A172 (cell line): ENCODE measurements around the gene UBE3A. TPM values are rescaled to one million over a fixed set of nuclear protein-coding genes. Genes with fewer than 3 reads are reported as not detected.
A peak's percentile ranks its signal among the peaks of the same experiment; 100 is the strongest.

Experiments
- DNase-seq: peaks from one replicate; pipeline ENCODE4 v3.0.0-alpha.2; 2015; ENCODE audit warnings: low spot score
- total RNA-seq: library from RNA; depleted of rRNA; stranded (reverse); fragments of >200 nt; shearing (Covaris generic); gene quantifications from 2 replicates; pipeline ENCODE4 v1.2.3, GENCODE V29; 2014

Gene UBE3A
- total RNA-seq, 1 experiment from 2014 or later = 54.4 TPM

DNA sequence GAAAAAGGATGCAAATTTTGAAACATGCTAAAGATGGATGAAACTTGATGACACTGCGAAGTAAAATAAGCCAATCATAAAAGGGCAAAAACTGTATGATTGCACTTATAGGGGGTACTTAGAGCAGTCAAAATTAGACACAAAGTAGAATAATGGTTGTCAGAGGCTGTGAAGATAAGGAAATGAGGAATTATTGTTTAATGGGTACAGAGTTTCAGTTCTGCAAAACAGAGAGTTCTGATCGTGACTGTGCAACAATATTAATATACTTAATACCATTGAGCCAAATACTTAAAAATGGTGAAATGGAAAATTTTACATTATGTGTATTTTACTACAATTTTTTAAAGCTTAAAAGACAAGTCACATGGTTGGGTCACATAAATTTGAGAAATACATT is 35.1 kb downstream of the UBE3A start:
- no peak for DNase-seq

DNA sequence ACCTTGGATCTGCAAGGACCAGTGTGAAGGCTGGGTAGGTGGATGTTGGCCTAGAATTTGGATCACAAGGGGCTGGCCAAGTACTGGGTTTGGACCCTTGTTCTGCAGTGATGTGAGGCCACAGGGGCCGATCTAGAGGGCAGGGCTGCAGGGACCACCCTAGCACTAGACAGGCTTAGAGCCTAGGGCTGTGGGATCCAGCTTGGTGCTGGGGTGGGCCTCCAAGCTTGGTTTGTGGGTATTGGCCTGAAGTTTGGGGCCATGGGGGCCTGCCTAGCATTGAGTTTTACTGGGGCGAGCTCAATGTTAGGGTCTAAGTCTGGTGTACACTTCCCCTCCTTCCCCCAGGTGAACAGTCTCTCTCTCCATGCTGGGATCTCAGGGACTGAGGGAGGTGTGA is 36.5 kb downstream of the UBE3A start:
- DNase-seq = no peak

DNA sequence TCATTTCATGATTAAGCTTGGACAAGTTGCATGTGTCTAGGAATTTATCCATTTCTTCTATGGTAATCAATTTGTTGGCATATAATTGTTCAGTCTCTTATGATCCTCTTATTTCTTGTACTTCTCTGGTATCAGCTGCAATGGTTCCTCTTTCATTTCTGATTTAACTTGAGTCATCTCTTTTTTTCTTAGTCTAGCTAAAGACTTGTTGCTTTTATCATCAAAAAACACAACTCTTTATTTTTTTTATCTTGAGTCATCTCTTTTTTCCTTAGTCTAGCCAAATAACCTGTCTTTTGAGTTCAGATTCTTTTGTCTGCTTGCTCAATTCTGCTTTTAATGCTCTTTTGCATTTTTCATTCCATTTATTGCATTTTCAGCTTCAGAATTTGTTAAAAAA is 37.3 kb downstream of the UBE3A start:
- no peak for DNase-seq

DNA sequence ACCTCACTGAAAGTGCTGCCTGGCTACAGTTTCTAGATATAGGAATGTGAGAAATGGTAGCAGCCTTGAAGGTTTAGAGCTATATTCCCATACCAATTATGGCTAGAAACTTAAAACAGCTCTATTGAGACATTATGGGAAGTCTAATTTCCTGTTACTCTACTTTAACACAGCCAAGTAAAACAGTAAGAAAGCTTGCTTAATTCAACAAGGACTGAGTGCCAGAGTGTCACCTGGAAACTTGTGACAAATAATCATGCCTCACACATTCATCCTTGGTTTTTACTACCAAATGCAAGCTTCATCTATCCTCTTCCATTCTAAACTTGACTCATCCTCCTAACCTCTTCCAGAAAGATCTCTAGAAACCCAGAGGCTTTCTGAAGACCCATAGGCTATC is 41.7 kb downstream of the UBE3A start:
- DNase-seq = no peak

DNA sequence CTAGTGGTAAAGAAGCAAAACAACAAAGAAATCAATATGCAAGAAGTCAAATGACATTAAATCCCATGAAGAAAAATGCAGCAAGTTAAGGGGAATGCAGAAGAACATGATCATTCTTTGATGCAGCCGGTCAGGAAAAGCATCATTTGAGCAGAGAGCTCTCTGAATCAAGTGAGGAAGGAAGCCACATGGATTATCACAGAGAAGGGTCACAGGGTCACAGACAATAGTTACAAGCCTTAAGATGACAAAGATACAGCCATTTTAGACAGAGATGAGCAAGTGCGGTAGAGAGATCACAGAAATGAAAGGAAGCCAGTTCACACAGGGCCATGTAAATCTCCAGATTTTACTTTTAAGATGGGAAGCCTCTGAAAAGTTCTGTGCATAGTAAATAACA is 43.9 kb downstream of the UBE3A start:
- DNase-seq = no peak

DNA sequence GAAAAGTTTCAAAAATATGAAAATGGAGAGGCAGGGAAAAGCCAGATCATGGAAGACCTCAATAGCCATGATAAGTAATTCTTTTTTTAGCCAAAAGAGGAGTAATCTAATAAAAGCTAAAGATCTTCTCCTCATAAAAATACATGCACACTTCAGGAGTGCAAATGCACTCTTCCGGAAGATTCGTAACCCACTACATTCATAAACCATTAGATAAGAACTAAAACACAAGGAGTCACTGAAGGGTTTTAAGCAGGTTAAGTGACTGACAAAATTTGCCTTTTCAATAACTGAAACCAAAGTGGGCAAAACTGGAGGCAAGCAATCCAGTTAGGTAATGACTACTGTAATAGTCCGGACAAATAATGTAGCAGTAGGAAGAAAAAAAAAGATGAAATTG is 46.0 kb downstream of the UBE3A start:
- DNase-seq = no peak

DNA sequence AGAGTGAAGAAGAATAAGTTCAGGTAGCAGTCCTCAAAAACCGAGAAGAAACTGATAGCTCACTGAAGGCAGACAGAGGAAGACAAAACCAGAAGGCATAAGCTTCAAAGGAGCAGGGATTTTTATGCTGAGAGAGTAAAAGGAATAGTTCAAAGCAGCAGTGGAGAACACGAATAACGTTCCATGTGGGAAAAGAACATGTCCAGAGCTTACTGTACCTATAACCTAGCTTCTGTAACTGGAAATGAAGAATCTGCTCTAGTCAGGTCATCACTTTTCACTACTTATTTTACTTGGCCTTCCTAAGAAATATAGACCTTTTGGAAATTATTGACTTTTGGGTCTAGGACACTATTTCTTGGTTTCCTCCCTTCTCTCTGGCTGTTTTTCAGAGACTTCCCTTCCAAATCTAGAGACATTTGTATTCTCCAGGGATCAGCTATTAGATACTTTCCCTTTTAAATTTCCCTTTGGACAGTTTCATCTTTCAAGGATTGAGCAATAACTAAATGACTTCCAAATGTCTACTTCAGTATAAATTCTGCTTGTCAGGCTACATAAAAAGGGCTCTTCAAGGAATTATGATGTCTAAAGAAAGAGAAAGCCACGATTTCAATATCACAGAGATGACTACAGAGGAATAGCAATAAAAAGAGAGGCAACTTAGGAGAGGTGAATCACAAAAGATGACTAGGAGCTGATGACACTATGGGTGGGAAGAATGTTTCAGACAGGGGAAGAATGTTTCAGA is 46.7 kb downstream of the UBE3A start:
- DNase-seq = peak; percentile 20

DNA sequence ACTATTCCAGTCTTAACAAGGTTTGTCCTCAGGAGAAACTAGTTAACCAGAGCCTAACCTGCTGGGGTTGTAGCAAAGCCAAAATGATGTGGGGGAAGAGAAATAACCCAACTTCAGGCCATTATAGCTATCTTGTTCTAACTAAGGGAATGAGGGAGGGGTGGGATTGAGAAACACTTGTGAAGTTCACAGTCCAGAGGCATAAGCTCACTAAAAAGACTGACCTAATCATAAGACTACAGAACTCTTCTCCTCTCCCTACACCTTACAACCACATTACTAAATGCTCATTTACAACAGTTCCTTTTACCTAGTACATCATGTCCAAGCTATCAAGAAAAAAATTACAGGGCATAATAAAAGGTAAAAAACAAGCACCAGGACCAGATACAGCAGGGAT is 52.8 kb downstream of the UBE3A start:
- DNase-seq = no peak

DNA sequence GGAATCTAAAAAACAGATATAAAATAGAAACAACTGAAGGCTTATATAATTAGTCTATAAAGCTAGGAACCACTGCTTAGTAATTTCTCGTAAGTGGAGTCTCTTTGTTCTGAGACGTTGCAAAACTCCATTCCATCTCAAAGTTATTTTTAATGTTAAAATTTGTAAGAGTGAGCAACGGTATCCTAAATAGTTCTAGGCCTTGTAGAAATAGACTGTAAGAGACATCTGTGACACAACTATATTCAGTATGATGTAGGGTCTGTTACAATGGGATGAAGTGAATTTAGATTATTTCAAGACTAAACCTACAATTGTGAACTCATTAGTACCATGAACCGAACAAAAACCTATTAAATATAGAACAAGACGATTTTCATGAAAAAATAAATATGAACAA is 57.2 kb downstream of the UBE3A start:
- DNase-seq = no peak

DNA sequence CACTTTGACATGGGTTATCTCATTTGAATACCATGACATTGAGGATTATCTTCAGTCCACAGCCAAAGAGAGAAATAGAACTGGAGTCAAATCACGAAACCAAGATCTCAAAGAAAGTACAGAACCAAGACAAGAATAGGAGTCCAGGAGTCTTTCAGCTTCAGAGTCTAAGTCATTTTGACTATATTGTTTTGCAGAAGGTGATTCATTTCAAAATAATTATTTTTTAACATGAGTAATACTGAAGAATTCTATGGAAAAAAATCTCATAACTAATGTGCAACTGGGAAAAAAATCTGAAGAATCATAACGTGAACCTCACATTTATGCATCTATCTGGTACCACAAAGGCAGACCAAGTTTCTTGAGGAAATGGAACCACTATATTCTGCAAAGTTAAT is 60.3 kb downstream of the UBE3A start:
- DNase-seq = no peak

DNA sequence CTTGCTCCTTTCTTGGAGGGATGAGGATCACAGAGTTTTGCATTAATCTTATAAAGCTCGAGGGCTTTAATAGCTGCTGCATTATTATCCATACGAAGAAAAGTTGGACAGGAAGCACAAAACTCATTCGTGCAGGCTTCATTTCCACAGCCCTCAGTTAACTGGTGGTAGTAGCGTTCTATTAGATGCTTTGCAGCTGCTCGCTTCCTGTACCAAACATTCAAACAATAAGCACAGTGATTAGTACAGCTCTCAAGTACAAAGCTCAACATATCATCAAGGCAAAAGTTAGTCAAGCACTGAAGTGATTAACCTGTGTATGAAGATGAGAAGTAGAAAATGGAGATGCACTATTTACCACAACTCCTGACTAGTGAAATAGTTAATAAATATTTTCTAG is 63.3 kb downstream of the UBE3A start:
- no peak for DNase-seq

DNA sequence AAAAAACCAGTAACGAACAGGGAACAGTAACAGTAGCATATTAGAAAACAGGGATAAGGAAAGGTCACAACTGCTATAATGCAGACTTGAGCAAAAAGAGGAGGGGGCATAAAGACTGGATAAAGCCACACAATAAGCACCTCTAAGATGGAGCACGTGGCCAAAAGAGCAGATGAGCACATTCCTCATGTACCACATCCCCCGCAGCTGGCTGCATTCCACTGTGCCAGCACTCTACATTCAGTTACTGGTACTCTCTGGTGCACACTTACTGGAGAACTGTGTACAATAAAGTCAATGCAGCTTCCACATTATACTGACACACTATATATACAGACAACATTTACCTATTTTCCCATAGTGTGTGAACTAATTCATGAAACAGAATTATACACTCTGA is 64.7 kb downstream of the UBE3A start:
- no peak for DNase-seq

DNA sequence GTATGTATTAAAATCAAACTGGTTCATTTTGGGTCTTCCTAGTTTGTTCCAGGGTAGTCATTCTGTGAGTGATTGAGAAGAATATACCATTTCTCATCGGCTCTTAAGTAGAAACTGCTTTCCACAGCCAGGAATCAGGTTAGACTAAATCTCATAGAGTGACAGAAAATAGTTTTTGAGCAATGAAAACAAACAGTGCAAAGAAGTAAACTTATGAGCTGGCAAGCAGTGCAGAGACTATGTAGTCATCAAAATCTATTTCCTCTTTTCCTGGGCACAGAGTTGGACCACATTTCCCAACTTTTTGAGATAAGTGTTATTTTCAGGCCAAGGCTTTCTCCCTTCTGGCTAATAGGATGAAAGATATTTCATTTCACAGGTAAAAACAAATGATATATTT is 66.5 kb downstream of the UBE3A start:
- no peak for DNase-seq

DNA sequence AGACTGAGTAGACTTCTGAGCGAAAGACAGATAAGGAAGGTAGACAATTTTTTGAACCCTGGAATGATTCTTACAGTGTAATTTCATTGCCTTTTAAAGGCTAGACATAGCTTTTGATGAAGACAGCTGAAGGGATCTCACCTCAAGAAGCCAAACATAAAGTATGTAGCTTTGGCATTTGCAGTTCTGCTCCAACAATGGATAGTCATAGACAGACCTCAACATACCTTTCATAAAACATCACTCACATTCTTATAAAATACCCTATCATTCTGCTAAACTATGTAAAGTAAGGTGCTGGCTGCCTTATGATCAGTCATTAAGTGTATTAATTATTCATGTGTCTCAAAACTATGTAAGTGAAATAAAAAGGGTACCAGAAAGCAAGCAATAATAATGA is 70.0 kb downstream of the UBE3A start:
- no peak for DNase-seq

DNA sequence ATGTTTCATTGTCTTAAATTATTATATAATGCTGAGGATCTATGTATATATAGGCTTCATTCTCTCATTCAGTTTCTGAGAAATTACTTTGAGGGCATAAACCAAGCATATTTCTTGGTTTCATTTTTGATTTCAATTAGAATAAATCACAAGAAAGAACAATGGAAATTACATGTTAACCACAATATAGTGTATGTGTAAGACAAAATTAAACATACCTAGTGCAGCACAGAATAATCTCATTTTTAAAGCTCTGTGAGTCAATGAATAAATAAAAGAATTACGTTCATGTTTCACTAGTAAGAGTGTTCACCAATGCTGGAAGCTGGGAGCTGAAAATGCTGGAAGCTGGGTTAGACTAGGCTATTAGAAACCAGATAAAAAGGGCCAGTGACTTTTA is 72.8 kb downstream of the UBE3A start:
- no peak for DNase-seq

DNA sequence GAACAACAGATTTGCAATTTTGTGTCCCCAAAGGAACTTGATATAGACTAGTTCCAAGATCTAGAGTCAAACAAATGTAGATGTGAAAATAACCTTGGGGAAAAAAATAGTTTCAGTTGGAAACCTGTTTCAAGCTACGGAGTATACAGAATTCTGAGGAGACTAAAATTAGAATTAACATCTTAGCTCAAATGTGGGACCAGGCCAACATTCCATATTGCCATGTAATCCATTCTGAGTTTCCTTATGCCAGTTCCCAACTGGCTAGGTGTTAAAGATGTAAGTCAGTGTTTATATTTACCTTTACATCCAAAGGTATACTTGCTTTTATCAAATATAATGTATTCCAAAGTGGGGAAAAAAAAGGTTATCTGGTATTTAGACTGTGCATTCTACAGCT is 76.3 kb downstream of the UBE3A start:
- no peak for DNase-seq

DNA sequence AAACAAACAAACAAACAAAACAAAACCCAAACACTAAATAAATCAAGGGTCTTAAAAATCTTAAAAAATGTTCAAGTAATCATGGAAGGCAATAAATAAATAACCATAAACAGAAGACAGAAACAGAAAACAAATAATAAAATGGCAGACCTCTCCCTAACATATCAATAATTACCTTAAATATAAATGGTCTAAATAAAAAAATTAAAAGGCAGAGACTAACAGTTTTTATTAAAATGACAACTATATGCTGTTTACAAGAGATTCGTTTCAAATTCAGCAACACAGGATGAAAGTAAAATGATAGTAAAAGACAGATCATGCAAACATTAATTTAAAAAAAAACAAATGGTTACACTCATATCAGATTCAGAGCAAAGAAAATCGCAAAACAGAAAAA is 91.1 kb downstream of the UBE3A start:
- no peak for DNase-seq

DNA sequence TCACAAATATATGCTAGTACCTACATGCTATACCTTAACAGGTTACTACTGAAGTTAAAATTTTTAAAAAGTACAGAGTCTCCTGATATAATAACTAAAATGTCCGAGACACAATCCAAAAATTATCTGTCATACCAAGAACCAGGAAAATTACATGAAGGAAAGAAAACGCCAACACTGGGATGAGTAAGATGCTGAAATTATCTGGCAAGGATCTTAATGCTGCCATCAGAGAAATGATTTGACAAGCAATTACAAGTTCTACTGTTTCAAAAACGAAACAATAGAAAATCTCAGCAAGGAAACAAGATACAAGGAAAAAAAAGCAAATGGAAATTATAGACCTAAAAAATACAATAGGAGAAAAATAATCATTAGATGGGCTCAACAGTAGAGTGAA is 92.5 kb downstream of the UBE3A start:
- DNase-seq = no peak

DNA sequence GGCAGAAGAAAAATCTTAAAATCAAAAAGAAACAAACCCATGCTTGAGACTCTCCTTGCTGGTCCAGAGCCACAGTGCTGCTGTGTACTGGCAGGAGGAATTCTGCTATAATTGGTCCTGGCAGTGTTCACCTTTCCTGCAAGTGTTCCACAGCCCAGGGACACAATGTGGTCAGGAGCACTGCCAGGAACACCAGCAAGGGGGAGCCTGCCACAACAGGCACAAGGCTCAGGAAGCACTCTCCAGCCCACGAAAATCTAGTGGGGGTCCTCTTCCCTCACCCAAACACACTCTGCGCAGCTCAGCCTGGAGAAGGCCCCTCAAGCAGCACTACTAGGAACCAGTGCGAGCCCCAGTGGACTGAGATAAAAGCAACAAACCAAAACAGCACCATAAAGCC is 92.9 kb downstream of the UBE3A start:
- no peak for DNase-seq

DNA sequence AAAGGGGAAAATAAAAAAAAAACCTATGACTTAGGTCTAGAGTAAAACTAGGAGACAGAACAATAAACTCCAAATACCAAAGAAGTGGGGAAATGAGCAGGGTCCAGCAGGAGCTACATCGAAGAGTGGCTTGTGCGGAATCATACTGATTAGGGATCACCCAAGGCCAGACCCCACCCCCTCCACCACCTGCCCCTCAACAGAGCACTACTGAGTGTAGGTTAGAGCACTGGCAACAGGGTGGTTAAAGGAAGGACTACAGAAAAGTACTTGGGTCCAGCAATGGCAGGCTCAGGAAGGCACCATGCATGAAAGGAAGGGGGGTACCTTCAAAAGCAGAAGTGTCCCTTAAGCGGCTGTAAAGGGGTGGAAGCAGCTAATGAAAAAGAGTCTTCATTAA is 96.2 kb downstream of the UBE3A start:
- DNase-seq = no peak

DNA sequence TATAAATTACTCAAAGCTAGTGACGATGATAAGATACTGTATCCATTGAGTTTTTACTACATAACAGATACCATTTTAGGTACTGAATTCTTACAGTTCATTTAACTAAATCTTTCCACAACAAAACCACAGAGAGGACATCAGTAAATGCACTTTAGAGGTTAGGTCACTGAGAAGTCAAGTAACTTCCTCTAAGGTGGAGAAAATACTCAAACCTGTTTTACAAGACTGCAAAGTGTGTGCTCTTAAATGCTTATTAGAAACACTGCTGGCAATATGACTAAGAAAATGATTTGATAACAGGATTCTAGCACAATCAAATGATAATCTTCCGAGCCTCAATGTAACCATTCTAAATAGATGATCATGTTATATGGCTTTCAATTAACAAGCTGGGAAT is 99.4 kb downstream of the UBE3A start:
- DNase-seq = no peak

DNA sequence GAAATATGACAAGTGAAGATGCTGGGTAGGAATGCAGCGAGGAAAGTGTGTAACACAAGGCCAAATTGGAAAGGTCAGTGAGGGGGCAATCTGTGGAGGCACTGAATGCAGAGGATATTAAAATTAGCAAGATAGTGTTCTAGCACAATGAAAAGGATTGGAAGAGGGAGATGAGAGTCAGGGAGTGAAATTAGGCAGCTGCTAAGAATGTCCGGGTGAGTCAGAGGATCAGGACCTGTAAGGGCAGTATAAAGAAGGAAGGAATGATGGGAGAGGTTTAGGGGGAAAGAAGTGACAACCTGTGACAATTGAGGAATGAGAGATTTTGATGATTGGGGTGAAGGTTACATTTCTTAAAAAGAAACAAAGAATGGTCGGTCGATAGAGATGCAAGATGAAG is 103.5 kb downstream of the UBE3A start:
- no peak for DNase-seq

DNA sequence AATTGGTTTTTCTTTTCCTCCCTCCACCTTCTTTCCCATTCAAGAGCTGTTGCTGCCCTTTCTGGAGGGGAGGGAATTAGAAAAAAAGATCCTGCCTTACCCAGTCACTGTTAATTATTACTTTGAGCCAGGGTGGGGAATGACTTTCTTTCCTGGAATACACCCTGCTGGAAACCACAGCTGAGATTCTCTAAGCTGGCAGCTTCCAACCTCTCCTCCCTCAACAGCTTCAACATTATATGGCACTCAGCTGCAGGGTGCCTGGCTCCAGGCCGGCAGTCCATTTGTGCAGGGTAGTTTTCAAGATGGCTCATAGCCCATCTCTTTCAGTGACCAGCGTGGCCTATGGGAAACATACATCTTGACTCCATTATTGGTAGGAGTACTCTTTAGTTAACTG is 105.8 kb downstream of the UBE3A start:
- DNase-seq = no peak

DNA sequence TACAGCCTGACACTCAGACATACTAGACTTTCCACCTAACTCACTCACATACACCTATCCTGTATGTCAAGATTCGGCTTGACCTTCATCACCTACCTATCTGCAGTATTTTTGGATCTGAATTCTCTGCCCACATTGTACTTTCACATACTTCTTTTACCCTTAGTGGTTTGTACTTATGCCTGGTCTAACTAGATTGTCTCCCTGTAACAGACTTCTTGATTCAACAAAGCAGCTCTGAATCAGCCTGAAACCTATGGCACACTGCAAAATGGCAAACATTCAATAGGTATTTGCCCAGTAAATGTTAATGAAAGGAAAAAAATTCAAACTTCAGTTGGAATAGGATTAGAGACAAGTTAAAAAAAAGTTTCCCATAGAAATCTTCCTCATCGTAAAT is 106.5 kb downstream of the UBE3A start:
- no peak for DNase-seq

DNA sequence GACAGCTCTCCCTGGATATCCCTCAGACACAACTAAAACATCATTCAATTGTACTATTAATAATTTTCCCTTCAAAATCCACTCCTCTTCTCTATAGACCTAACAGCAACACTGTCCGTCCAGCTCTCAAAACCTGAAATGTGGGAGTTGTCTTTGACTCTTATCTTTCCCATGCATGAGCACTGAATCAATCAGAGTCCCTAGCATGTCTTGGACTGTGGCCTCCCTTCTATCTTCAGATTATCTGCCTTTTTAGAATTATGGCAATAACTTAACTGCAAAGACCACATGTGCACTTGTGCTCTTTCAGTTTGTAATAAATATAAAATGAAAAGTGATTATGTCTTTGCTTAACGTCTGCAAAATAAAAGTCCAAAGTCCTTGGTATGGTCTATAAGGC is 107.0 kb downstream of the UBE3A start:
- no peak for DNase-seq
